Left ventricle myocardium inferior (tissue), 1 donor: Measurements from ENCODE around the gene API5. TPM values are rescaled to one million over a fixed set of nuclear protein-coding genes. Genes with fewer than 3 reads are reported as not detected.
"Not testable (repeated sequence)": the region's sequence is repeated elsewhere in the genome, so short reads cannot be mapped to it uniquely, and the experiment has no call there.

Experiments
- DNase-seq: peaks from one replicate; pipeline ENCODE4 v3.0.0-alpha.2; 2020
- H3K27ac ChIP-seq: fragments of 200-600 bp; replicated peaks from 2 replicates; pipeline ENCODE4 v1.8.0; 2021
- H3K27me3 ChIP-seq: fragments of 200-600 bp; 2 replicates; pipeline ENCODE4 v1.8.0; 2021; ENCODE audit warnings: low read depth
- H3K36me3 ChIP-seq: fragments of 200-600 bp; 2 replicates; pipeline ENCODE4 v1.8.0; 2021
- H3K4me1 ChIP-seq: fragments of 200-600 bp; 2 replicates; pipeline ENCODE4 v1.8.0; 2021
- H3K4me3 ChIP-seq: fragments of 200-600 bp; 2 replicates; pipeline ENCODE4 v1.8.0; 2021; ENCODE audit warnings: mild to moderate bottlenecking, moderate library complexity
- H3K9me3 ChIP-seq: fragments of 200-600 bp; replicated peaks from 2 replicates; pipeline ENCODE4 v1.8.0; 2021
- intact Hi-C: fragments of 100-400 bp; cut with micrococcal nuclease; formaldehyde crosslinking; loops from one replicate; pipeline ENCODE4 v1.11.0; 2022
- total RNA-seq: library from RNA; stranded (reverse); fragmentation: NEBNext Ultra II Directional; extraction: Animal tissue kit (Norgen Biotek cat#: 25700); gene quantifications from one replicate; pipeline ENCODE4 v1.2.1, GENCODE V29; 2021
- TF ChIP-seq, protein P1 (sequence below): fragments of 200-600 bp; IDR thresholded peaks from 2 replicates; pipeline ENCODE4 v1.8.0; 2021; ENCODE audit warnings: antibody characterized with exemption, mild to moderate bottlenecking, borderline replicate concordance
- donor health status: DM: no; HTN: yes; CAD: no; lungs with severe emphysema.

The API5 gene
- total RNA-seq, 1 donor from 2014 or later = 38.8 TPM

DNA sequence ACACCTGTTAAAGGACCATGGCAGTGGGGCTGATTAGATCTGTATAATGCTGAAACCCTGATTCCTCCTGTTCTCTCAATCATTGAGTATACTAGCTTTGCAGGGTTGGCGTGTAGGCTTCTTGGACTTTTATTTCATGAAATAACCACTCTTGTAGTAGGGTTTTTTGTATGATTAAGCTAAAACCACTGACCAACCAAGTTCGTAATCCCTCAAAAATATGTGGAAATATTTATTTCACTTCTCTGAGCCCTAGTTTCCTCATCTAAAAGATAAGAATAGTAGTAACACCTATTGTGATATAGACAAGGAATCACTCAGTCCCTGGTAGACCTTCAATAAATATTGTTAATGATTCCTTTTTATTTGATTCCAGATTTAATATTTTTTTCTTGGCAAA, 4.2 kb downstream of the API5 start:
- intact Hi-C loops = no loop called here
- DNase-seq = no peak
- H3K36me3 ChIP-seq = peaks cover 30% of the 10 kb centered on the region

DNA sequence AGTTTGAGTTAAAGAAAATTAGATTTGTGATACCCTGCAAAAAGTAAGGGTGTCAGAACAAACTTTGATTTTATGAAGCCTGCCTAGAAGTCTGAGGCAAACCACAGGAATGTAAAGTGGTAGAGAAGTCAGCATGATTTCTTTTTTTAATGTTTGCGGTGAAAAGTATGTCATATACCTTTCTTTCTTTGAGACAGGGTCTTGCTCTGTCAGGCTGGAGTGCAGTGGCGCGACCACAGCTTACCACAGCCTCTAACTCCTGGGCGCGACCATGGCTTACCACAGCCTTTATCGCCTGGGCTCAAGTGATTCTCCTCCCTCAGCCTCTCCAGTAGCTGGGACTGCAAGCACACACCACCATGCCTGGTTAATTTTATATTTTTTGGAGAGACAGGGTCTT, 4.7 kb downstream of the API5 start:
- H3K4me1 ChIP-seq = peaks cover 44% of the 10 kb centered on the region
- H3K4me3 ChIP-seq = no peak overlapping the region
- H3K9me3 ChIP-seq = no peaks in the 10 kb centered on the region
- TF ChIP-seq, protein P1, sequence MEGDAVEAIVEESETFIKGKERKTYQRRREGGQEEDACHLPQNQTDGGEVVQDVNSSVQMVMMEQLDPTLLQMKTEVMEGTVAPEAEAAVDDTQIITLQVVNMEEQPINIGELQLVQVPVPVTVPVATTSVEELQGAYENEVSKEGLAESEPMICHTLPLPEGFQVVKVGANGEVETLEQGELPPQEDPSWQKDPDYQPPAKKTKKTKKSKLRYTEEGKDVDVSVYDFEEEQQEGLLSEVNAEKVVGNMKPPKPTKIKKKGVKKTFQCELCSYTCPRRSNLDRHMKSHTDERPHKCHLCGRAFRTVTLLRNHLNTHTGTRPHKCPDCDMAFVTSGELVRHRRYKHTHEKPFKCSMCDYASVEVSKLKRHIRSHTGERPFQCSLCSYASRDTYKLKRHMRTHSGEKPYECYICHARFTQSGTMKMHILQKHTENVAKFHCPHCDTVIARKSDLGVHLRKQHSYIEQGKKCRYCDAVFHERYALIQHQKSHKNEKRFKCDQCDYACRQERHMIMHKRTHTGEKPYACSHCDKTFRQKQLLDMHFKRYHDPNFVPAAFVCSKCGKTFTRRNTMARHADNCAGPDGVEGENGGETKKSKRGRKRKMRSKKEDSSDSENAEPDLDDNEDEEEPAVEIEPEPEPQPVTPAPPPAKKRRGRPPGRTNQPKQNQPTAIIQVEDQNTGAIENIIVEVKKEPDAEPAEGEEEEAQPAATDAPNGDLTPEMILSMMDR = no peak
- intact Hi-C loops = no loop called here
- H3K27me3 ChIP-seq = no peaks in the 10 kb centered on the region
- peaks cover 35% of the 10 kb centered on the region for H3K36me3 ChIP-seq
- H3K27ac ChIP-seq = no peak overlapping the region
- no peak for DNase-seq

More for the DNA sequence above, 4.2 kb downstream of the API5 start:
- Histone ChIP-seq H3K9me3 (no peaks in the 10 kb centered on the region), H3K27me3 (no peaks in the 10 kb centered on the region), H3K27ac (no peak overlapping the region), H3K4me3 (no peak overlapping the region), H3K4me1 (peaks cover 46% of the 10 kb centered on the region)
- TF ChIP-seq, protein P1 = no peak

DNA sequence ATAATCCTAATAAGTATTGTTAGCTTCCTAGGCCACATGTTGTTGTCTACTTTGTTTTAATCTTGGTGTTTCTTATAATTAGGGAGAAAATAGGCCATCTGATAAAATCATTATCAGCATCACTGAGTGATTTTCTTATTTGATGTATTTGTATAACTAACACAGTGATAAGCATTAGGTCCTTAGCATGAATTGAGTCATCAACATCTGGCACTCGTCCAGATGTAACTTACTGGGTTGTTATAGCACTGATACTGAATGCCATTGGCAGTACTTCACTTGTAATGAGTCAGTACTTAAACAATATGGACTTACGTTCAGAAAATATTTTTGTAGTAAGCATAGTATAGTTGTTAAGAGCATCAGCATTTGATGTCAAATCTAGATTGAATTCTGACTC, 16.2 kb downstream of the API5 start:
- no peak overlapping the region for H3K27ac ChIP-seq
- TF ChIP-seq, protein P1 = no peak
- H3K4me1 ChIP-seq = no peaks in the 10 kb centered on the region
- intact Hi-C loops = no loop called here
- no peaks in the 10 kb centered on the region for H3K27me3 ChIP-seq
- peaks cover 99% of the 10 kb centered on the region for H3K36me3 ChIP-seq
- no peak overlapping the region for H3K4me3 ChIP-seq
- no peak for DNase-seq
- H3K9me3 ChIP-seq = no peaks in the 10 kb centered on the region

DNA sequence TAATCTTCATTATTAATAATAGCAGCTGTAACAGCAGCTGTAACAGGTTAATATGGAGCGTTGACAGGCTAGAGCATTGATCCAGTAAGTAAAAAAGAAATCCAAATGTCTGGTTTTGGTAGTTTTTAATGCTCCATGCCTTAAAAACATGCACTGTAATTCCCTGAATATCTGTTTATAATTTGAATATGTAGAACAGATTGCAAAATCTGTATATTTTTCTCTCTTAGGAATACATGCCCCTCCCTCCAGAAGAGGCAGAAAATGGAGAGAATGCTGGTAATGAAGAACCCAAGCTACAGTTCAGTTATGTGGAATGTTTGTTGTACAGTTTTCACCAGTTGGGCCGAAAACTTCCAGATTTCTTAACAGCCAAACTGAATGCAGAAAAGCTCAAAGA, 16.7 kb downstream of the API5 start:
- TF ChIP-seq, protein P1 = no peak
- Histone ChIP-seq H3K4me1 (no peaks in the 10 kb centered on the region), H3K27ac (no peak overlapping the region), H3K27me3 (no peaks in the 10 kb centered on the region), H3K9me3 (no peaks in the 10 kb centered on the region), H3K4me3 (no peak overlapping the region), H3K36me3 (peaks cover 99% of the 10 kb centered on the region)
- no peak for DNase-seq
- intact Hi-C loops = no loop called here

DNA sequence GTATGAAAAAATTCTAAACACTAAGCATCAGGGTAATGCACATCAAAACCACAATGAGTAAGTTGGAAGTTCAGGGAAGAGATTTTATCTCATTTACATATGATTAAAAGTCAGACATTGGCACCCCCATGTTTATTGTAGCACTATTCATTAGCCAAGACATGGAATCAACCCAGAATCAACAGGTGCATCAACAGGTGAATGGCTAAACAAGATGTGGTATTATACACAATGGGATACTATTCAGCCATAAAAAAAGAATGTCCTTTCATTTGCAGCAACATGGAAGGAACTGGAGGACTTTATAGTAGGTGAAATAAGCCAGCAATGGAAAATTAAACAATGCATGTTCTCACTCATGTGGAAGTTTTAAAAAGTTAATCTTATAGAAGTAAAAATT, 29.4 kb downstream of the API5 start:
- Histone ChIP-seq H3K36me3 (peaks cover 60% of the 10 kb centered on the region), H3K9me3 (no peaks in the 10 kb centered on the region), H3K27me3 (no peaks in the 10 kb centered on the region), H3K4me3 (no peak overlapping the region), H3K27ac (no peak overlapping the region), H3K4me1 (no peaks in the 10 kb centered on the region)
- TF ChIP-seq, protein P1 = no peak
- intact Hi-C loops = no loop called here
- no peak for DNase-seq

DNA sequence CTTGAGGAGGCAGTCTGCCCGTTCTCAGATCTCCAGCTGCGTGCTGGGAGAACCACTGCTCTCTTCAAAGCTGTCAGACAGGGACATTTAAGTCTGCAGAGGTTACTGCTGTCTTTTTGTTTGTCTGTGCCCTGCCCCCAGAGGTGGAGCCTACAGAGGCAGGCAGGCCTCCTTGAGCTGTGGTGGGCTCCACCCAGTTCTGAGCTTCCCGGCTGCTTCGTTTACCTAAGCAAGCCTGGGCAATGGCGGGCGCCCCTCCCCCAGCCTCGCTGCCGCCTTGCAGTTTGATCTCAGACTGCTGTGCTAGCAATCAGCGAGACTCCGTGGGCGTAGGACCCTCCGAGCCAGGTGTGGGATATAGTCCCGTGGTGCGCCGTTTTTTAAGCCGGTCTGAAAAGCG, 39.6 kb downstream of the API5 start:
- intact Hi-C loops, H3K27ac ChIP-seq, H3K36me3 ChIP-seq, H3K4me1 ChIP-seq, H3K4me3 ChIP-seq, DNase-seq, H3K27me3 ChIP-seq, H3K9me3 ChIP-seq: not testable (repeated sequence)
